Hematopoietic multipotent progenitor cell treated with erythropoietin and hydrocortisone succinate and interleukin-3 and kit ligand, for 4 days (in vitro differentiated cells): ENCODE results near the gene USP7.
A peak's percentile ranks its signal among the peaks of the same experiment; 100 is the strongest.
"Not testable (repeated sequence)": the region's sequence is repeated elsewhere in the genome, so short reads cannot be mapped to it uniquely, and the experiment has no call there.

Experiments
- DNase-seq: peaks from one replicate; pipeline ENCODE4 v3.0.0-alpha.2; 2015

Gene USP7

GRCh38 chr16:8963821-8964441, at the start of gene USP7:
TSS of gene USP7 (minus strand) at chr16:8963906. CDS start at chr16:8963285, 621 bp downstream.
- DNase-seq: peak; percentile 97

GRCh38 chr16:9013508-9013864, 49.8 kb upstream of the USP7 start:
- DNase-seq: no peak

DNA sequence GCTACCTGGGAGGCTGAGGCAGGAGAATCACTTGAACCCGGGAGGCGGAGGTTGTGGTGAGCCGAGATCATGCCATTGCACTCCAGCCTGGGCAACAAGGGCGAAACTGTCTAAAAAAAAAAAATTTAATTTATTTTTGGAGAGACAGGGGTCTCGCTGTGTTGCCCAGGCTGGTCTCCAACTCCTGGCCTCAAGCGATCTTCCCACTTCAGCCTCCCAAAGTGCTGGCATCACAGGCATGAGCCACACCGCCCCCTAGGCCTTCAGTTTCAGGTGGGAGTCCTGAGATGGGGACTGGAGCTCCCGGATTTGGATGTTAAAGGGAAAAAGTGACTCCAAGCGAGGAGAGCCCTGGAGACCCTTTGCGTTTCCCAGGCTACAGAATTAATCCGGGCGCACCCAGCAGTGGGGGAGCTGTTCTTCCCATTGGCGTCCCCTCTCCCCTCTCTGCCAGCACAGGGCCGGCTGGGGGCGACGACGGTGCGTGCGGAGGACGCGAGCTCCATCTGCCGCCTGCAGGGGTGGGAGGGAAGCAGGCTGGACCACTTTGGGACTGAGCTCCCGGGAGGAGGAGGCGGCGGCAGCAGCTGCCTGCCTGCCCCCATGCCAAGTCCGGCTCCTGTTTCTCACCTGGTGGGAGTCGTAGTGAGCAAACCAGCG, 49.3 kb upstream of the USP7 start:
- peak; percentile 45 for DNase-seq

GRCh38 chr16:9012330-9012729, 48.6 kb upstream of the USP7 start:
- DNase-seq: no peak

DNA sequence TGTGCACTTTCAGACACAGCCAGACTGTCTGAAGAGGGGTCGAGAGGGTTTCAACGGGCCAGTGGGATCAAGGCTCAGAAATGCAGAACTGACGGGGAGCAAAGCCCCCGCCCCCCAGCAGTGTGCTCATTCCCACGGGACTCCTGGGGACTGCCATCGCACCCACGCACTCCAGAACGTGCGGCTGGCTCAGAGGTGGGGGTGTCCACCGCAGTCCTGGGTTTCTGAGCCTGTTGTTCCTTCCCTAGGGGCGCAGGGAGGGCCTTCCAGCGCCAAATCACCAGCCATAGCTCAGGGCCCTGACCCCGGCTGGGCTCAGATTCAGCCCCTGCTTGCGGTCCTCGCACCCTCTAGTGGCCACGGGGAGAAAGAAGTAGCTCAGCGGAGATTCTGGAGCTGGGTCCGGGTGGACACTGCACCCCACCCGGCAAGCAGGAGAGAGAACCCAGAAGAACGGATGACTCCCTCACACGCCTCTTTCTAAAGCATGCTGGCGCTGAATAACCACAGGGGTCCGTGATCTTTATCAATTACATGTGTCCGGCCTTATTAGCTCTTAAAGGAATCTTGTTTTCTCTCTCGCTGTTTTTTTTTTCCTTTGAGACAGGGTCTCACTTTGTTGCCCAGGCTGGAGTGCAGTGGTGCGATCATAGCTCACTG, 45.0 kb upstream of the USP7 start:
- DNase-seq: peak; percentile 87

DNA sequence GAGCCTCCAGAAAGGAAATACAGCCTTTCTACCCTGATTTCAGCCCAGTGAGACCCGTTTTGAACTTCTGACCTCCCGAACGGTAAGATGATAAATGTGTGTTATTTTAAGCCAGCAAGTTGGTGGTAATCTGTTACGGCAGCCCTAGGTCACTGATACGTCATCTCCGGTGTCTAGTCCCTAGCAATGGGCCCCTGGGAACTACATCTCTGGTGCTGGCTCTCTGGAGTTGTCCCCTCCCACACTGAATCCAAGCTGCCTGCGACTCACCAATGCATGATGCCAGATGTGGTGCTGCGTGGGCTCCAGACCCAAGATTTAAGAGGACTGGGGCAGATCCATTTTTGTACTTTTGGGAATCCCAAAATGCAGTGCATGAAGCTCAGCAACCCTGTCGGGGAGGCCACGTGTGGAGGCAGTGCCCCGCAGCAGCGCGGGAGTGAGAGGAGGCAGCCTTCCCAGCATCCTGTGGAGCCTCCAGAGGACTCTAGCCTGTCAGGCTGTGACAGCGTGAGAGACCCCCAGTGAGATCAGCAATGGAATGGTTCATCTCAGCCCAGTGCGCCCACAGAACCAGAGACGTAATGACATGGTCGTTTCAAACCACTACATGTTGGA, 43.6 kb upstream of the USP7 start:
- DNase-seq: no peak

DNA sequence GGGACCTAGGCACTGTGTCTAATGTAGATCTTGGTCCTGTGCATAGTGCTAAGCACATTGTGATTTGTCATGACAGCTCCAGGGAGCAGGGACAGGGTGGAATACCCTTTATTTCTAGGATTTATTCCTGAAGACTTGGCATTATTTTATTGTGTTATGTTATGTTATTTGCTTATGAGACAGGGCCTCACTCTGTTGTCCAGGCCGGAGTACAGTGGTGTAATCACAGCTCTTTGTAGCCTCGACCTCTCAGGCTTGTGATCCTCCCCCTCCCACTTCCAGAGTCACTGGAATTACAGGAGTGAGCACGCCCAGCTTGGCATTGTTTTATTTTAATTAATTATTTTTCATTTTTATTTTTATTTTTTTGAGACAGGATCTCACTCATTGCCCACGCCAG, 40.5 kb upstream of the USP7 start:
- no peak for DNase-seq

GRCh38 chr16:9003763-9004162, 40.1 kb upstream of the USP7 start:
- DNase-seq: no peak

GRCh38 chr16:9003322-9003721, 39.6 kb upstream of the USP7 start:
- no peak for DNase-seq

DNA sequence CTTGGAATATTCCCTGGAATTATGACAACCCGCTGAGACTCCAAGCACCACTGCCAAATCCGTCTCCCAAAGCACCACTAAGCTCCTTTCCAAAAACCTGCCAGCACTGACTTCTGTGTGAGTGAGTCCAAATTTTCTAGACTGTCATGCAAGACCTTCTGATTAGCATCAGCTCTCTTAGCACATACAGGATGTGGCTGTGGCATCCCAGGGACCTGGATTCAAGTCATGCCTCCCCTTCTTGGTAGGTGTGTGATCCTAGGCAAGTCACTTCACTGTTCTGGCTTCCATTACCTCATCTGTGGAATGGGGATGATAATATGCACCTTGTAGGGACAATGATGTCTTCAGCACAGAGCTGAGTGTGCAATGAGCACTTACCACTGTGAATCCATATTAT, 38.3 kb upstream of the USP7 start:
- DNase-seq: peak; percentile 31

DNA sequence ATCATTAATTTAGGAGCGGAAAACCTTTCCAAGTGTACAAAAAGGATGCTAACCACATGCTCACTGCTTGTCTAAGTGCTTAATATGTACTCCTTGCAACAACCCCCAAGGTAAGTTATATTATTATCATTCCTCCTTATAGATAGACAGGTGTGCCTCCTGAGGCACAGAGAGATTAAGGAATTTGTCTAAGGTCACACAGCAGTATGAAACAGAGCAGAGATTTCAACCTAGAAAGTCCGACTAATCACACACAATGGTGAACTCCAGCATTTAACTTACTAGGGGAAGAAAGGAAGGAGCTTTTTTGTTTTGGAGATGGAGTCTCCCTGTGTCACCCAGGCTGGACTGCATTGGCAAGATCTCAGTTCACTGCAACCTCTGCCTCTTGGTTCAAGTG, 37.0 kb upstream of the USP7 start:
- no peak for DNase-seq

GRCh38 chr16:8999800-9000199, 36.1 kb upstream of the USP7 start:
- DNase-seq: no peak

GRCh38 chr16:8998108-8998507, 34.4 kb upstream of the USP7 start:
- no peak for DNase-seq

- DNase-seq: peak; percentile 26
These were observed 33.2 kb upstream of the USP7 start for GRCh38 chr16:8996891-8997290.

DNA sequence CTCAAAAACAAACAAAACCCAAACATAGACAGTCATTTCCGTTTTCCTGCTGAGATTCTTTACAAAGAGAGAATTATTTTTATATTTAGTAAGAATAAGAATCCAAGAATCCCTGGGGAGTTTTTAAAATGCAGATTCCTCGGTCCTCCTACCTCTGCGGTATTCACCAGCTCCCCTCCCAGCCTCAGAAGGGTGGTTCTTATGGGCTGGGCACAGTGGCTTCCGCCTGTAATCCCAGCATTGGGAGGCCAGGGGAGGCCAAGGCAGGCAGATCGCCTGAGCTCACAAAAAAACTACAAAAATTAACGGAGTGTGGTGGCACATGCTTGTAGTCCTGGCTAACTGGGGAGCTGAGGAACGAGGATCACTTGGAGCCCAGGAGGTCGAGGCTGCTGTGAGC, 26.7 kb upstream of the USP7 start:
- DNase-seq: no peak

GRCh38 chr16:8989099-8989878, 25.6 kb upstream of the USP7 start:
- DNase-seq: no peak

- no peak for DNase-seq
These were observed 23.1 kb upstream of the USP7 start for GRCh38 chr16:8986818-8987191.

DNA sequence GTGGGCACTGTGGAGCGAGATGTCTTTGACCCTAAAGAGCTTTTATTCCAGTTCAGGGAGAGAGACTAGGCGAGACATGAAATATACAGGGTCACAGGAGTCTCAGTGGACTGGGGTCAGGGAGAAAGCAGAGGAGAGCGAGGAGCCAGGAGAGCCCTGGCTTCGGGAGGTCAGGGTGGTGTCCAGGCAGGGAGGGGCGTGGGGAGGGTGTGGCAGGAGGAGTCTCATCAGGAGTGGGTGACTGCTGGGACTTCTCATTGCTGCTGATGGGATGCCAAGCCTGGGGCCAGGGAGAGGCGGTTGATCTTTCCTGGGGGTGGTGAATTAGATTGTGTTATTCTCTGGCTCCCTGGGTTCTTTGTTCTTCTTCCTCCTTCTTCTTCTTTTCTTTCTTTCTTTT, 22.4 kb upstream of the USP7 start:
- no peak for DNase-seq

GRCh38 chr16:8982816-8983215, 19.1 kb upstream of the USP7 start:
- DNase-seq: no peak

DNA sequence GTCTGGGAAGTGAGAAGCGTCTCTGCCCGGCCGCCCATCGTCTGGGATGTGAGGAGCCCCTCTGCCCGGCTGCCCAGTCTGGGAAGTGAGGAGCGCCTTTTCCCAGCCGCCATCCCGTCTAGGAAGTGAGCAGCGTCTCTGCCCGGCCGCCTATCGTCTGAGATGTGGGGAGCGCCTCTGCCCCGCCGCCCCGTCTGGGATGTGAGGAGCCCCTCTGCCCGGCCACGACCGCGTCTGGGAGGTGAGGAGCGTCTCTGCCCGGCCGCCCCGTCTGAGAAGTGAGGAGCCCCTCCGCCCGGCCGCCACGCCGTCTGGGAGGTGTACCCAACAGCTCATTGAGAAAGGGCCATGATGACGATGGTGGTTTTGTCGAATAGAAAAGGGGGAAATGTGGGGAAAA, 18.2 kb upstream of the USP7 start:
- not testable (repeated sequence) for DNase-seq

DNA sequence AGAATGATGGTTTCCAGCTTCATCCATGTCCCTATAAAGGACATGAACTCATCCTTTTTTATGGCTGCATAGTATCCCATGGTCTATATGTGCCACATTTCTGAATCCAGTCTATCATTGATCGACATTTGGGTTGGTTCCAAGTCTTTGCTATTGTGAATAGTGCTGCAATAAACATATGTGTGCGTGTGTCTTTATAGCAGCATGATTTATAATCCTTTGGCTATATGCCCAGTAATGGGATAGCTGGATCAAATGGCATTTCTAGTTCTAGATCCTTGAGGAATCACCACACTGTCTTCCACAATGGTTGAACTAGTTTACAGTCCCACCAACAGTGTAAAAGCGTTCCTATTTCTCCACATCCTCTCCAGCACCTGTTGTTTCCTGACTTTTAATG, 12.5 kb upstream of the USP7 start:
- DNase-seq: not testable (repeated sequence)

GRCh38 chr16:8975039-8975438, 11.3 kb upstream of the USP7 start:
- no peak for DNase-seq

DNA sequence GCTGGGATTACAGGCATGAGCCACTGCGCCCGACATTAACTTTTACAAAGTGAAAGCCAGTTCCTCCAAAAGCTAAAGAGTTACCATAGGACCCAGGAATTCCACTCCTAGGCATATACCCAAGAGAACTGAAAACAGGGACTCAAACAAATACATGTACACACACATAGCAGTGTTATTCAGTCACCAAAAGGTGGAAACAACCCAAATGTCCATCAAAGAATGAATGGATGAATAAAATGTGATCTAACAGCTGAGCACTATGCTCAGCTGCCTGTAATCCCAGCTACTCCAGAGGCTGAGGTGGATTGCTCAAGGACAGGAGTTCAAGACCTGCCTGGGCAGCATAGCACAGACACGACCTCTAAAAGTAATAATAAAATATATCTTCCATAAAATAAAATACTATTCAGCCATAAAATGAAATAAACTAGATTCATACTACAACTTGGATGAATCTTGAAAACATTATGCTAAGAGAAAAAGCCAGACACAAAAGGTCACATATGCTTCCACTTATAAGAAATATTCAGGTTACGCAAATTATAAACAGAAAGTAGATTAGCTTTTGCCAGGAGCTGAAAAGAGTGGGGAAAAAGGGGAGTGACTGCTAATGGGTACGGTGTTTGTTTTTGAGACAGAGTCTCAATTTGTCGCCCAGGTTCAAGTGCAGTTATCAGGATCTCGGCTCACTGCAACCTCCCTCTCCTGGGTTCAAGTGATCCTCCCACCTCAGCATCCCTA, 9.3 kb upstream of the USP7 start:
- no peak for DNase-seq
